SK-N-DZ (cell line): ENCODE results near the gene MT3.
"Not testable (repeated sequence)": the region's sequence is repeated elsewhere in the genome, so short reads cannot be mapped to it uniquely, and the experiment has no call there.

ENCODE experiments used
- DNase-seq: peaks from one replicate; pipeline ENCODE4 v3.0.0-alpha.2; 2015; ENCODE audit warnings: low spot score

Gene MT3

DNA sequence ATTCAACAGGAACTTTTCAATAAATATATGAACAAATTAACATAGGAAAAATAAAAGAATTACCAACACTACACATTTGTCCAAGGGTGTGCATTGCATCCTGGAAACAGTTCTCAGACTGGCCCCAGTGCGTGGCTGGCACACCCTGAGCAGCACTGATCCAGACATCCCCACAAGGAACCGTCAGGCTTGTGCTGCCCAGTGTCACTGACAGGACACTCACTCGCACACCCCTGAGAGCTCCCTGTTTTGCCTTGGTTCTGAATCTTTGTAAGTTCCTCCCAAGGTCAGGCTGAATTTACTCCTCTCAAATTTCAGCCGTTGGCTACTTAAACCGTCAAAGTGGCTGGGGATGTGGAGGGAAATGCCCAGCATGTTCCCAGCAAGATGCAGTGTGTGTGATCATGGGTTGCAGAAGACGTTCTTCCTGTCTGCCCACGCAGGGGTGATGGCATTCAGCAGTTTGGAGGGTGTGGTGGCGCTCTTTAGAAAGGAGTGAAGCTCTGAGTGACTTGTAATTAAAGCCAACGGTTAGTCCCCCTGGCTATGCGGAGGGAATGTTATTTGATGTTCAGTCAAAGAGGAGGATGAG is 20.8 kb downstream of the MT3 start:
- DNase-seq: no peak

DNA sequence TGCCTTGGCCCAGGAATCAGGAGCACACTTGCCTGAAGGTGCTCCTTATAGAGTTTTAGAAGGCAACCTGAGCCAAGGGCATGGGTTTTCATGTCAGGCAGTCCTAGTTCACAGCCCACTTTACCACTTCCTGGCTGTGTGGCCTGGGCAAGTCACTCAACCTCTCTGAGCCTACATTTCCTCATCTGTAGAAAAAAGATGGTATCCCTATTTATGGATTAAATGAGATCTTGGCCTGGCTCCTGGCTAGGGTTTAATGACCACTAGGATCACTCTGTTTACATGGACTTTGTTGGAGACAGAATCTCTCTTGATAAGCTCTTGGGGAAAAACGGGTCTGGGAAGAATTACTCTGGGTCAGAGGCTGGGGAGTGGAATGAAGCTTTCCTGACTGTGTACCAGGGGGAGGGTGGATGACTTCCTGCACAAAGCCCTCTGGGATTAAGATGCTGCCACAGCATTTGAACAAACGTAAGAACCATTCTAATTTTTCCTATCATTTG is 21.3 kb downstream of the MT3 start:
- no peak for DNase-seq

DNA sequence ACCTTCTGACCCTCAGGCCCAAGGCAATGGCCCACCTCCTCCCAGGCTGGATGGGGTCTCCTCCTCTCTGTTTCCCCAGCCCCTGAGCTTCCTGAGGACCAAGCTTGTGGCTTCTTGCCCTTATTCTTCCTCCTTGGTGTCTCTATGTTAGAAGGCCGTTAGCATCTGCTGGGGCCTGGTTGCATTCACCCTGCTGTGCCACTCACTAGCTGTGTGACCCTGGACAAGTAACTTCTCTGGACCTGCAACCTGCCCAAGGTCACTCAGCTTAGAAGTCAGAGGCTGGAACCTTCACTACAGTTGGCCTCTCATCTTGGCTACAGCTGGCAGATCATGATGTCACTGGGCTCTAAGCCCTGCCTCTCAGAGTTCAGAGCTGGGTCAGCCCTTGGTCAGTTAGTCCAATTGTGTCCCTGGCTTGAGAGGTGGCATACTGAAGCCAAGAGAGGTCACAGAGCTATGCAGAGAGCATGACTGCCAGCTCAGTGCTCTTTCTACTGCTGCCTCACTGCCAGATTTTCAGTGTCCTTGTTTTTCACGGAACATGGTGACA is 22.0 kb downstream of the MT3 start:
- DNase-seq: no peak

DNA sequence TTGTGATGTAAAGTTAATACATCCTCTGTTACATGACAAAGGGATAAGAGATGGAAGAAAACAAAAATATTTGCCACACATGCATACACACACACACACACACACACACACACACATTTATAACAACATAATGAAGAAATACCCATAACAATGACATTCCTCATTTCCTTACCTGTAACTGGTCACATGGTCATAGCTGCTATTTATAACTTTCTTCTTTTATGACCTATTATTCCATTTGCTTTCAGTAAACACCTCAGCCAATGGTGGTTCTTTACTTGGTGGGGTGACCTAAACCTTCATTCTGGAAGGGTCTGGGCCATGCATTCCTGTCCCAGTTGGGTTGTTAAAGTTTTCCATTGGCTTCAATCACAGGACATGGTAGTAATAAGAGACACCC is 24.4 kb downstream of the MT3 start:
- no peak for DNase-seq

DNA sequence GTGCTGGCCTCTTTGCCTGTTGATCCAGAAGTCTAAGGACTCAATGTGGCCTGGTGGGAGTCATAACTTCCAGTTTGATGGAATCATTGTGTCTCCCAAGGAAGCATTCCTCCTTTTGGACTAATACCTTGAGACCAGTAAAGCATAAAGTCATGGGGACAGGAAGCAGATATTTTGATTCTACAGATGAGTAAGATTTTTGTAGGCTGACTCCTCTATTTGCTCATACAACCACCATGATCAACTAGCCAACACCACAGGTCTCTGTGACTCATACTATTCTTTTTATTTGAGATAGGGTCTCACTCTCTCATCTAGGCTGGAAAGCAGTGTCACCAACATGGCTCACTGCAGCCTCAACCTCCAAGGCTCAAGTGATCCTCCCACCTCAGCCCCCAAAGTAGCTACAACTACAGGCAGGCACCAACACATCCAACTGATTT is 25.2 kb downstream of the MT3 start:
- no peak for DNase-seq

DNA sequence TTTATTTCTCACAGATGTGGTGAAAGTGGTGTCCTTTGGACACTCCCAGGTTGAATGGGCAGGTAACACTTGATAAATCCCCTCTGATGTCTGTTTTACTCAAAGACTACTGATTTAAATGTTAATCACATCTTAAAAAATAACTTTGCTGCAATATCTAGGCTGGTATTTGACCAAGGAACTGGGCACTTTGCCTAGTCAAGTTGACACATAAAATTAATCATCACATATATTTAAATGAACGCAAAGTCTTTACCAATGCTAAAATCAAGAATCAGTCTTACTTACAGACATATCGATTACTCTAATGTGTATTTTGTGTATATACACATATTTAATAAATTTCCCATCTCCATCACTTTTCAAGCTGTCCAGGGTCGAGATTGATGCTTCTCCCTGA is 26.0 kb downstream of the MT3 start:
- DNase-seq: no peak

DNA sequence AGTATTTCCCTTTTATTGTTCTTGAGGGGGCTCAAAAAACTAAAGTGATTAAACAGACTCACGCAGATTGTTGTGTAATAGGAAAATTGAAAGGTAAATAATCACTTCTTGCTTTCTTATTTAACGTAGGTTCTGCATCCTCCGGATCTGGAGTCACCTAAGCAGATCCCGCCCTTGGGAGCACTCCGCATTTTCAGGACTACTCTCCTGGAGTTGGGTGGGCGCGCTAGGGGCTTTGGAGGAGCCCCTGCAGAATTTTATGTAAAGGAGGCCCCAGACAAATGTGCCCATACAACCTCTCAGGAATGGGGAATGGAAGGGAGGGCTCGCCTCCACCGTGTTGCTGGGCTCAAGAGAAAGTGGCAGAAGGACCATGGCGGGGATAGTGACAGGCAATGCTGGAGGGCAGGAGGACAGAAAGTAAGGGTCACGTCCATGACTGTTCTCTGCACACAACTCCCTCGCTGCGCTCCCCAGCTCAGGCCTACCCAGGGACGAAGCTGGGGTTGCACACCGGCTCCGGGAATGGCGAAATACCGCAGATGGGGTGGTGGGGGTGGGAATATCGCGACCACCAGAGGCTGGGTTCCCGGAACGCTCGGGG is 27.4 kb downstream of the MT3 start:
- no peak for DNase-seq

DNA sequence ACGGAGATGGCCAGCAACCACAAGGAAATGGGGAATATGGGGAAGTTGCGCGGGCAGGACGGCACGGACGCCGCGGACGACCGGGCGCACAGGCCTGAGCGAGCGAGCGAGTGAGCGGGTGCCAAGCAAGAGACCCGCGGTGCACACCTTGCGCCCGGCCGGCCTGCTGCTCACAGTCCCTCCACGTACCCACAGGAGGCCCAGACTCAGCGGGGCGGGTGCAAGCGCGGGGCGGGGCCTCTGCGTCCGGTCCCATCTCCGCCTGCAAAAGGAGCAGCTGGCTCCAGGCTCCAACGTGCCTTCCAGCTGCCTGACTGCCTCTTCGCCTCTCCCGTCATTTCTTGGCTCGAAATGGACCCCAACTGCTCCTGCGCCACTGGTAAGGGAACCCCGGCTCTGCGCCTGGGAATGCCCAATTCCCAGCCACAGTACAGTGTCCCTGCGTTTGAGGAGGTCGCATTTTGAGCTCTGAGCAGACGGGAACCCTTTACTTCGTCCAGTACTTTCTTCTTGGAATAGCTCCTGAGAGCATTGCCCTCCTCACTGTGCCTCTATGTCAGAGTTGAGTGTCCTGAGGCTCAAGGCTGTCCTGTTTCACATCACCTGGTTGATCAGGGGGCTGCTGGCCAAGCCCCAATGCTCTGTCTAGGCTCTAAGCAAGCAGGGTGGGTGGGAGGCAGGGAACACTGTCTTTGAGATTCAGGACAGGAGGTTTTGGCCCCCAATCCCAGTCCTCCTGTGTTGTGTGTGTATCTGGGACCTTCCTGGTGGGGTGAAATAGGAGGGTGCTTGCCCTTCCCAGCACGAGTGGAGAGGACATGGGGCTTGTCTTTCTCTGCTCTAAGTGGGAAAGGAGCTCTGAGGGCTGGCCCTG is 28.1 kb downstream of the MT3 start:
- DNase-seq: no peak

DNA sequence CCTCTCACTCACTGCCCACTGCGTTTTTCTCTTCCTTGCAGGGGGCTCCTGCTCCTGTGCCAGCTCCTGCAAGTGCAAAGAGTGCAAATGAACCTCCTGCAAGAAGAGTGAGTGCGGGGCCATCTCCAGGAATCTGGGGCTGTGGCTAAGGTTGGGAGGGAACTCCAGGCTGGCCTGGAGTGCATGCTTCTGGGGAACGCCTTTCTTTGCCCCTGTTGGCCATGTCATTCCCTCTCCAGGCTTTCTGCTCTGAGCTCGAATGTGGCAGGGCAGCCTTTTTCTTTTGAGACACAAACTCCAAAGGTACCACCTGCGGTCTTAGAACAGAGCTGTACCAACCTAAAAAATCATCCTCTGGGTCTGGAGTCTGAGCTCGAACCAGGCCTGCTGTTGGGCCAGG is 28.8 kb downstream of the MT3 start:
- no peak for DNase-seq

DNA sequence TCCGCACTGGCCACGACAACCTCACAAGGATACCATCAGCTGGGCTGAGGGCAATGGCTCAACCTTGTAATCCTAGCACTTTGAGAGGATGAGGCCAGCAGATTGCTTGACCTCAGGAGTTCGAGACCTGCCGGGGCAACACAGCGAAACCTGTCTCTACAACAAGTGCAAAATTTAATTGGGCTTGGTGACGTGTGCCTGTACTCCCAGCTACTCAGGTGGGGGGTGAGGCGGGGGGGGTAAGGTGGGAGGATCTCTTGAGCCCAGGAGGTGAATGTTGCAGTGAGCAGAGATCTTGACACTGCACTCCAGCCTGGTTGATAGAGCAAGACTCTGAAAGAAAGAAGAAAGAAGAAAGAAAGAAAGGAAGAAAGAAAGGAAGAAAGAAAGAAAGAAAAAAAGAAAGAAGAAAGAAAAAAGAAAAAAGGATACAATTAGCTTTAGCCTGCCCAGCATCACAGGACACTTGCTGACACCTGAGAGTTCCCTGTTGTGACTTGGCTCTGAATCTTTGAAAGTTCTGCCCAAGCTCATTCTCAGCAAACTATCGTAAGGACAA is 31.1 kb downstream of the MT3 start:
- no peak for DNase-seq

DNA sequence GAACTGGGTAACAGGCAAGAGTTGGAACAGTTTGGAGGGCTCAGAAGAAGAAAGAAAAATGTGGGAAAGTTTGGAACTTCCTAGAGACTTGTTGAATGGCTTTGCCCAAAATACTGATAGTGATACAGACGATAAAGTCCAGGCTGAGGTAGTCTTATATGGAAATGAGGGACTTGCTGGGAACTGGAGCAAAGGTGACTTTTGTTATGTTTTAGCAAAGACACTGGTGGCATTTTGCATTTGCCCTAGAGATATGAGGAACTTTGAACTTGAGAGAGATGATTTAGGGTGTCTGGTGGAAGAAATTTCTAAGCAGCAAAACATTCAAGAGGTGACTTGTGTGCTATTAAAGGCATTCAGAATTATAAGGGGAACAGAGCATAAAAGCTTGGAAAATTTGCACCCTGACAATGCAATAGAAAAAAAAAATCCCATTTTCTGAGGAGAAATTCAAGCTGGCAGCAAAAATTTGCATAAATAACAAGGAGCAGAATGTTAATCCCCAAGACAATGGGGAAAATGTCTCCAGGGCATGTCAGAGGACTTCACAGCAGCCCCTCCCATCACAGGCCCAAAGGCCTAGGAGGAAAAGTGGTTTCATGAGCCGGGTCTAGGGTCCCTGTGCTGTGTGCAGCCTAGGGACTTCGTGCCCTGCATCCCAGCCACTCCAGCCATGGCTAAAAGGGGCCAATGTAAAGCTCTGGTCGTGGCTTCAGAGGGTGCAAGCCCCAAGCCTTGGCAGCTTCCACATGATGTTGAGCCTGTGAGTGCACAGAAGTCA is 32.5 kb downstream of the MT3 start:
- DNase-seq: not testable (repeated sequence)

DNA sequence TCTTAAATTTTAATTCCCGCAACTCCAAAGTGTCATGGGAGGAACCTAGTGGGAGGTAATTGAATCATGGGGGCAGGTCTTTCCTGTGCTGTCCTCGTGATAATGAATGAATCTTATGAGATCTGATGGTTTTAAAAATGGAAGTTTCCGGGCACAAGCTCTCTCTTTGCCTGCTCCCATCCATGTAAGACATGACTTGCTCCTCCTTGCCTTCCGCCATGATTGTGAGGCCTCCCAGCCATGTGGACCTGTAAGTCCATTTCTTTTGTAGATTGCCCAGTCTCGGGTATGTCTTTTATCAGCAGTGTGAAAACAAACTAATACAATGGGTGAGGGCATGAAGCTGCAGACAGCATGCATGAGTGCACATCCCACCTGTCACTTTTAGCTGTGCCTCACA is 33.9 kb downstream of the MT3 start:
- DNase-seq: not testable (repeated sequence)

DNA sequence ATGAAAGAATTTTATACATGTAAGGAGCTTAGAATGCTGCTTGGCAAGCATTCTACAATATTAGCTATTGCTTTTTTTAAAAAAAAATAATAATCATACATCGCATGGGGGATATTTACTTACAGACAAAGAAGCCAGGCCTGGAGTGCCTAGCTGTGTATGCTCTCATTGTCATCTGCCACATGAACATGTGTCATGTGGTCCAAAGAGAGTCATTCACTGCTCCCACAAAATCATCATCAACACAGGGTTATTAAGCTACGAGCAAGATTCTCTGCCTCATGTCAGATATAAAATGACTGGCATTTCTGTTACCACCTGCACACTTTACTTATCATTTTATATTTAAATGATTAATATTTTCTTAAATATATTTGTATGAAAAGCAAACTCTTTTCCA is 34.3 kb downstream of the MT3 start:
- no peak for DNase-seq

DNA sequence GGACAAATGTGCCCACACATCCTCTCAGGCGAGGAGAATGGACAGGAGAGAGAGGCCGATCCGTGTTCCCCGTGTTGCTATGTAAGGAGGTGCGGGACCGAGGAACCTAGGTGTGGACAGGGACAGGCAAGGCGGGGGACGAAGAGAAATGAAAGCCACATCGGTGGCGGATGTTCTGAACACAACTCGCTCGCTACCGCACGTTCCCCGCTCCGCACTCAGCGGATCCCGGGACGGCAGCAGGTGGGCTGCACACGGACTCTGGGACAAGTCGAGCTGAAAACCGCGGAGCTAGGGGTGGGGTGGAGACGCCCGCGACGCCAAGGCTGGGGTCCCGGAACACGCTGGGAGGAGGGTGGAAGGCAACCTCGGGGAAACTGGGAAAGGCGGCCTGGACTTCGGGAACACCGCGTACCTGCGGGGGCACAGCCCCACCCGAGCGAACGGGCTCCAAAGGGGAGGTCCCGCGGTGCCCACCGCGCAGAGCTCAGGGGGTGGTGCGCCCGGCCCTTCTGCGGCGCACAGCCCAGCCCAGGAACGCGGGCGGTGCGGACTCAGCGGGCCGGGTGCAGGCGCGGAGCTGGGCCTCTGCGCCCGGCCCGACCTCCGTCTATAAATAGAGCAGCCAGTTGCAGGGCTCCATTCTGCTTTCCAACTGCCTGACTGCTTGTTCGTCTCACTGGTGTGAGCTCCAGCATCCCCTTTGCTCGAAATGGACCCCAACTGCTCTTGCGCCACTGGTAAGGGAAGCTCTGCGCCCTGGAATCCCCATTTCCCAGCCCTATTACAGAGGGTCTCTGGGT is 36.0 kb downstream of the MT3 start, which contains the start of gene MT1E:
TSS of gene MT1E (plus strand) at position 642 of the 803 bp plus-strand sequence. CDS start at position 713, 71 bp downstream.
- no peak for DNase-seq

DNA sequence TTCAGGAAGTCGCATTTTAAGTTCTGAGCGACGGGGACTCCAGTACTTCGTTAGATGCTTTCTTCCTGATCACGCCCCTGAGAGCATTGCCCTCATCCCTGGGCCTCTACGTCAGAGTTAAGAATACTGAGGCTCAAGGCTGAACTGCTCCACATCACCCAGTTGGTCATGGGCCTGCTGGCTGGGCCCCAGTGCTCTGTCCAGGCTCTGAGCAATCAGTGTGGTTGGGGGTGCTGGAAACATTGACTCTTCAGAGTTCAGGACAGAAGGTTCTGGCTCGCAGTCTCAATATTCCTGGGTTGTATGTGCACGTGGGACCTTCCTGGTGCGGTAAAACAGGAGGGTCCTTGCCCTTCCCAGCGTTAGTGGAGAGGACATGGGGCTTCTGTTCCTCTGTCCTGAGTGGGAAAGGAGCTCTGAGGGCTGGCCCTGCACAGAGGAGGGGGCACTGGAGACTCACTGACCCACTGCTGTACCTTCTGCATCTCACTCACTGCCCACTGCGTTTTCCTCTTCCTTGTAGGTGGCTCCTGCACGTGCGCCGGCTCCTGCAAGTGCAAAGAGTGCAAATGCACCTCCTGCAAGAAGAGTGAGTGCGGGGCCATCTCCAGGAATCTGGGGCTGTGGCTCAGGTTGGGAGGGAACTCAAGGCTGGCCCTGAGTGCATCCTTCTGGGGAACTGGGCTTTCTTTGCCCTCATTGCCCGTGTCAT is 36.8 kb downstream of the MT3 start:
- DNase-seq: no peak

DNA sequence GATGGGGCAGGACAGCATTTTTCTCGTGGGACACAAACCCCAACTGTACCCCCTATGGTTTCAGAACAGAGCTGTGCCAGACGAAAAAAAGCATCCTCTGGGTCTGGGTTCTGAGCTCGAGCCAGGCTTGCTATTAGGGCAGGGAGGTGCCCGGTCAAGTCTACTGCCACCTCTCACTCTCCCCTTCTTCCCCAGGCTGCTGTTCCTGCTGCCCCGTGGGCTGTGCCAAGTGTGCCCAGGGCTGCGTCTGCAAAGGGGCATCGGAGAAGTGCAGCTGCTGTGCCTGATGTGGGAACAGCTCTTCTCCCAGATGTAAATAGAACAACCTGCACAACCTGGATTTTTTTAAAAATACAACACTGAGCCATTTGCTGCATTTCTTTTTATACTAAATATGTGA is 37.4 kb downstream of the MT3 start:
- DNase-seq: no peak

DNA sequence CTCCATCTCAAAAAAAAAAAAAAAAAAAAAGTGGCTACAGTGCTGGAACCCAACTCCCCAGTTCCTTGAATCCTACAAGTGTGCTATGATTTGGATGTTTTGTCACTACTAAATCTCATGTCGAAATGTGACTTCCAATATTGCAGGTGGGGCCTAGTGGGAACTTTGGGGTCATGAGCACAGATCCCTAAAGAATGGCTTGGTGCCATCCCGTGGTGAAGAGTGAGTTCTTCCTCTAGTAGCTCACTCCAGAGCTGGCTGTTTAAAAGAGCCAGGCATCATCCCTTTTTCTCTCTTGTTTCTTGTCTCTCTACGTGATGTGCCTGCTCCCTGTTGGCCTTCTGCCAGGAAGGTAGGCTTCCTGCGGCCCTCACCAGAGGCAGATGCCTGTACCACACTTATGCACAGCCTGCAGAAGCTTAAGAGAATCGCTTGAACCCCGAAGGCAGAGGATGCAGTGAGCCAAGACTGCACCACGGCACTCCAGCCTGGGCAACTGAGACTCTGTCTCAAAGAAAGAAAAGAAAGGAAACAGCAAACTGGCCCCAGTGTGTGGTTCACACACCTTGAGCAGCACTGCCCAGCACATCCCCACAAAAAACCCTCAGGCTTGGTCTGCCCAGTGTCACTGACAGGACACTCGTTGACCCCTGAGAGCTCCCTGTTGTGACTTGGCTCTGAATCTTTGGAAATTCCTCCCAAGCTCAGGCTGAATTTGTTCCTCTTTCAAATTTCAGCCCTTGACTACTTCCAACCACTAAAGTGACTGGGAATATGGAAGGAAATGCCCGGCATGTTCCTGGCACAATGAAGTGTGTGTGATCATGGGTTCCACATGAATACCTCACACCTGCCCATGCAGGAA is 39.4 kb downstream of the MT3 start:
- DNase-seq: no peak

DNA sequence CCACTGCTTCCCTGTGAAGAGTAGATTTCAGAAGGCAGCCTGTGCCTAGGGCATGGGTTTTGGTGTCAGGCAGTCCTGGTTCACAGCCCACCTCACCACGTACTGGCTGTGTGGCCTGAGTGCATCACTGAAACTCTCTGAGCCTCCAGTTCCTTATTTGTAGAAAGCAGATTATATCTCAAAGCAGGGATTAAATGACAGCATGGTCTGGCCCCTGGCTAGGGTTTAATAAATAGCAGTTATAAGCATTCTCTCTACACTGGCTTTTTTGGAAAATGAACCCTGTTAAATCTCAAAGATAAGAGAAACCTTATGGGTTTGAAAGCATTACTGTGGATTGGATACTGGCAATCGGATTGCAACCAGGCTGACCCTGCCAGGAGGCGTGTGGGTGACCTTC is 40.2 kb downstream of the MT3 start:
- DNase-seq: no peak

DNA sequence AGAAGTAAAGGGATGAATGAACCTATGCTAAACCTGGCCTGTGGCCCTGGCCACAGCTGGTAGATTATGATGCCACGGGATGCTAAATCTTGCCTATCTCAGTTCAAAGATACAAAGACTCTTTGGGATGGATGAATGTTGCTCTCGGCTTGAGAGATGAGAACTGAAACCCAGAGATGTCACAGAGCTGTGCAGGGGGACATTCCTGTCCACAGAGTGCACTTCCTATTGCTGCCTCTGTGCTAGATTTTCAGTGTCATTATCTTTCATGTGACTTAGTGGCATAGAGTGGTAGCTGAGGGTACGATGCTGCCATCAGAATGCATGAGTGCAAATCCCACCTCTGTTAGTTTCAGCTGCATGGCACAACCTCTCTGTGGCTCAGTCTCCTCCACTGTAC is 40.8 kb downstream of the MT3 start:
- no peak for DNase-seq
